H1 (cell line): ENCODE measurements around the gene ADAMTS13. TPM values are rescaled to one million over a fixed set of nuclear protein-coding genes. Genes with fewer than 3 reads are reported as not detected.

Source experiments
- CTCF ChIA-PET: fragments of 300-600 bp; sonication (Branson Sonifier 250); formaldehyde crosslinking; loops from one replicate; lab custom pipeline; 2021; ENCODE audit not compliant: partially characterized antibody; lab: Charles Lee
- POLR2A ChIA-PET: fragments of 300-600 bp; sonication (Branson Sonifier 250); formaldehyde crosslinking; loops from one replicate; lab custom pipeline; 2021; ENCODE audit warnings: inconsistent platforms; ENCODE audit not compliant: partially characterized antibody; lab: Charles Lee
- DNase-seq, 2 experiments: peaks; one replicate each; pipeline versions ENCODE4 v3.0.0 to v3.0.0-alpha.2; 2010 to 2022; ENCODE audit warnings: low spot score in 2 of 2, low read depth in 1 of 2, mixed read lengths in 1 of 2
- FAIRE-seq: peaks from 2 replicates; lab custom pipeline; 2011; peaks lifted over from hg19 to GRCh38; lab: Jason Lieb, UNC
- H2AFZ ChIP-seq: 2 replicates; pipeline ENCODE4 v1.8.1; 2012; ENCODE audit warnings: low read length, inconsistent platforms
- H2AK5ac ChIP-seq: 2 replicates; pipeline ENCODE4 v1.6.1; 2013; ENCODE audit warnings: low read depth, low read length
- H2BK120ac ChIP-seq: replicated peaks from 2 replicates; pipeline ENCODE3; 2013; ENCODE audit warnings: low read depth, low read length, inconsistent platforms
- H2BK12ac ChIP-seq: 2 replicates; pipeline ENCODE4 v1.6.1; 2013; ENCODE audit warnings: low read depth, low read length
- H2BK15ac ChIP-seq: 2 replicates; pipeline ENCODE4 v1.6.1; 2013; ENCODE audit warnings: low read length
- H2BK20ac ChIP-seq: 2 replicates; pipeline ENCODE4 v1.6.1; 2013; ENCODE audit warnings: low read length
- H2BK5ac ChIP-seq: 2 replicates; pipeline ENCODE4 v1.6.1; 2013; ENCODE audit warnings: low read depth, low read length
- H3K14ac ChIP-seq: 2 replicates; pipeline ENCODE4 v1.6.1; 2013; ENCODE audit warnings: inconsistent platforms; ENCODE audit not compliant: insufficient read length
- H3K18ac ChIP-seq: 2 replicates; pipeline ENCODE4 v1.6.1; 2013; ENCODE audit warnings: low read length; ENCODE audit errors: extremely low read depth
- H3K23ac ChIP-seq: 2 replicates; pipeline ENCODE4 v1.6.1; 2013; ENCODE audit warnings: inconsistent platforms; ENCODE audit not compliant: insufficient read length
- H3K23me2 ChIP-seq: 2 replicates; pipeline ENCODE4 v1.6.1; 2013; ENCODE audit warnings: low read depth, low read length
- H3K27ac ChIP-seq: 2 replicates; pipeline ENCODE4 v1.6.1; 2011; ENCODE audit warnings: low read depth, low read length, inconsistent platforms
- H3K27me3 ChIP-seq, 4 experiments: replicated peaks in 1 of 4; 1 replicate in 1 of 4; 2 replicates in 3 of 4; pipeline versions ENCODE4 v1.6.1 to v1.8.1; 2011 to 2013; ENCODE audit warnings: low read length in 3 of 4, mild to moderate bottlenecking in 3 of 4, inconsistent platforms in 2 of 4, mixed read lengths in 2 of 4, moderate library complexity in 1 of 4; ENCODE audit not compliant: control insufficient read depth in 3 of 4, insufficient read depth in 3 of 4; ENCODE audit errors: extremely low read depth in 1 of 4
- H3K36me3 ChIP-seq, 4 experiments: 2 replicates each; pipeline versions ENCODE4 v1.6.1 to v1.8.1; 2011 to 2013; ENCODE audit warnings: mild to moderate bottlenecking in 4 of 4, low read length in 3 of 4, moderate library complexity in 2 of 4, control low read depth in 1 of 4, inconsistent platforms in 1 of 4; ENCODE audit not compliant: insufficient read depth in 4 of 4, control insufficient read depth in 2 of 4
- H3K4ac ChIP-seq: replicated peaks from 2 replicates; pipeline ENCODE3; 2013; ENCODE audit warnings: low read length, low read depth, mixed read lengths, inconsistent platforms; ENCODE audit not compliant: insufficient read length
- H3K4me1 ChIP-seq, 4 experiments: replicated peaks in 1 of 4; 1 replicate in 1 of 4; 2 replicates in 3 of 4; pipeline versions ENCODE4 v1.6.1 to v1.8.1; 2011 to 2013; ENCODE audit warnings: low read length in 3 of 4, inconsistent platforms in 2 of 4, mixed read lengths in 1 of 4; ENCODE audit not compliant: insufficient read depth in 4 of 4, control insufficient read depth in 3 of 4
- H3K4me2 ChIP-seq, 2 experiments: 2 replicates each; pipeline versions ENCODE4 v1.6.1 to v1.8.1; 2011 to 2013; ENCODE audit warnings: low read depth in 2 of 2, low read length in 2 of 2, control low read depth in 1 of 2, inconsistent platforms in 1 of 2, mild to moderate bottlenecking in 1 of 2; ENCODE audit not compliant: insufficient read depth in 1 of 2
- H3K4me3 ChIP-seq, 4 experiments: fragments of 200-600, 300-600 bp in 1 of 4; sonication (generic), shearing (Covaris generic), sonication (Bioruptor Twin) in 1 of 4; 2 replicates each; pipeline versions ENCODE4 v1.5.1 to v1.8.1; 2011 to 2016; ENCODE audit warnings: low read length in 4 of 4, low read depth in 3 of 4, control low read depth in 2 of 4, inconsistent platforms in 2 of 4, mild to moderate bottlenecking in 2 of 4, mixed read lengths in 1 of 4, moderate library complexity in 1 of 4; ENCODE audit not compliant: insufficient read depth in 2 of 4; ENCODE audit errors: extremely low read depth in 1 of 4
- H3K56ac ChIP-seq: replicated peaks from 2 replicates; pipeline ENCODE3; 2013; ENCODE audit warnings: low read depth, mild to moderate bottlenecking, mixed read lengths, low read length, inconsistent platforms; ENCODE audit not compliant: insufficient read length
- H3K79me1 ChIP-seq: 2 replicates; pipeline ENCODE4 v1.6.1; 2013; ENCODE audit warnings: low read depth, low read length, control low read depth
- H3K79me2 ChIP-seq, 2 experiments: 2 replicates each; pipeline versions ENCODE4 v1.6.1 to v1.8.1; 2012 to 2013; ENCODE audit warnings: low read length in 2 of 2, mild to moderate bottlenecking in 2 of 2, inconsistent platforms in 1 of 2; ENCODE audit not compliant: insufficient read depth in 2 of 2, control insufficient read depth in 1 of 2
- H3K9ac ChIP-seq, 4 experiments: replicated peaks in 1 of 4; 1 replicate in 1 of 4; 2 replicates in 3 of 4; pipeline versions ENCODE4 v1.6.1 to v1.8.1; 2011 to 2013; ENCODE audit warnings: low read depth in 3 of 4, low read length in 3 of 4, control low read depth in 2 of 4, mild to moderate bottlenecking in 2 of 4, moderate library complexity in 2 of 4, inconsistent platforms in 1 of 4; ENCODE audit errors: extremely low read depth in 1 of 4
- H3K9me3 ChIP-seq, 2 experiments: 2 replicates each; pipeline versions ENCODE4 v1.6.1 to v1.8.1; 2012 to 2013; ENCODE audit warnings: mild to moderate bottlenecking in 2 of 2, moderate library complexity in 2 of 2, control low read depth in 1 of 2, inconsistent platforms in 1 of 2, low read depth in 1 of 2, low read length in 1 of 2, mixed read lengths in 1 of 2; ENCODE audit not compliant: insufficient read depth in 2 of 2
- H4K20me1 ChIP-seq, 2 experiments: replicated peaks in 1 of 2; 2 replicates each; pipeline versions ENCODE3 to v1.8.1; 2011 to 2013; ENCODE audit warnings: inconsistent platforms in 2 of 2, low read length in 2 of 2, mild to moderate bottlenecking in 1 of 2; ENCODE audit not compliant: insufficient read depth in 2 of 2, control insufficient read depth in 1 of 2
- H4K5ac ChIP-seq: 2 replicates; pipeline ENCODE4 v1.6.1; 2013; ENCODE audit warnings: low read length, low read depth, mixed read lengths, inconsistent platforms; ENCODE audit not compliant: insufficient read length
- H4K8ac ChIP-seq: 2 replicates; pipeline ENCODE4 v1.8.0; 2013; ENCODE audit warnings: mild to moderate bottlenecking, moderate library complexity, low read length, inconsistent platforms; ENCODE audit not compliant: insufficient read depth; ENCODE audit errors: extremely low read depth
- H4K91ac ChIP-seq: replicated peaks from 2 replicates; pipeline ENCODE3; 2013; ENCODE audit warnings: low read length, mixed read lengths, inconsistent platforms; ENCODE audit not compliant: insufficient read length
- WGBS, 2 experiments: shearing (Covaris generic) in 1 of 2; methylation state at CpG; one replicate each; pipeline versions ENCODE4 v1.1.6 to v1.1.7; 2013 to 2015; ENCODE audit warnings: low lambda C conversion rate in 2 of 2, mixed read lengths in 2 of 2, inconsistent platforms in 1 of 2, low coverage in 1 of 2, missing lambda C conversion rate in 1 of 2; ENCODE audit not compliant: insufficient replicate concordance in 2 of 2, insufficient coverage in 1 of 2, insufficient read length in 1 of 2; ENCODE audit errors: extremely low coverage in 1 of 2, missing lambda C conversion rate in 1 of 2; 5-methylcytosine and 5-hydroxymethylcytosine counted together
- polyA plus RNA-seq, 7 experiments: library from polyadenylated mRNA; depleted of rRNA in 3 of 7; stranded (reverse) in 5 of 7; unstranded in 2 of 7; fragments of >200 nt in 5 of 7; fragments of 200-250 nt in 2 of 7; gene quantifications; 1 replicate in 5 of 7; 2 replicates in 1 of 7; 4 replicates in 1 of 7; pipeline versions ENCODE4 v1.2.1 to v1.2.3, GENCODE V29; 2011 to 2013; ENCODE audit warnings: missing spikeins in 2 of 7, mixed read lengths in 2 of 7
- total RNA-seq: library from RNA; stranded (reverse); fragmentation: NEBNext Ultra II Directional; extraction: Animal tissue kit (Norgen Biotek cat#: 25700); gene quantifications from 2 replicates; pipeline ENCODE4 v1.2.1, GENCODE V29; 2021

ADAMTS13 gene
- total and polyA plus RNA-seq, 2 of the 8 experiments (the other 6 are each of a cell fraction or from before 2014, with no cell fraction given), result 4.4 to 5.8 TPM

- Histone ChIP-seq H2BK120ac (no peak within 1 kb of the TSS), H3K79me2 (peaks cover 0 to 38% of the 10 kb centered on the region in 2 experiments; a peak in 2 of 4 replicates), H2AFZ (no peak within 1 kb of the TSS), H4K5ac (peak within 1 kb of the TSS; percentile 89), H3K4me3 (peak within 1 kb of the TSS; percentile 83 to 96 (median 92)), H2BK12ac (no peak within 1 kb of the TSS), H3K36me3 (peaks cover 2 to 29% (median 14%) of the 10 kb centered on the region in 4 experiments), H2AK5ac (no peak within 1 kb of the TSS), H2BK5ac (peak within 1 kb of the TSS; percentile 86), H2BK15ac (no peak within 1 kb of the TSS), H3K27ac (peak within 1 kb of the TSS; percentile 92), H3K27me3 (no peaks in the 10 kb centered on the region; a peak in 1 of 7 replicates), H3K4me2 (peak within 1 kb of the TSS; percentile 68 to 76), H3K56ac (peak within 1 kb of the TSS; percentile 85), H3K9ac (peak within 1 kb of the TSS; percentile 65 to 89 (median 70)), H3K4me1 (peaks cover 0 to 20% (median 5%) of the 10 kb centered on the region in 4 experiments; a peak in 4 of 7 replicates), H2BK20ac (no peak within 1 kb of the TSS), H3K4ac (no peak within 1 kb of the TSS), H3K9me3 (no peaks in the 10 kb centered on the region), H4K8ac (peak within 1 kb of the TSS; percentile 99), H3K23ac (no peak within 1 kb of the TSS), H3K18ac (peak within 1 kb of the TSS; percentile 98), H3K14ac (no peak within 1 kb of the TSS), H3K79me1 (peaks cover 21% of the 10 kb centered on the region), H4K91ac (peak within 1 kb of the TSS; percentile 73), H3K23me2 (peaks cover 4% of the 10 kb centered on the region), H4K20me1 (peaks cover 0 to 13% of the 10 kb centered on the region in 2 experiments)
- CTCF ChIA-PET, result interaction anchor here (0.6 to 2.3 kb wide), 10 partner anchors 10 to 632 kb away, joined by 3 to 12 read pairs (median 5); no protein-coding TSS in a partner anchor
- POLR2A ChIA-PET, result interaction anchor here (0.6 to 5.2 kb wide), 18 partner anchors 8 to 71 kb away, joined by 3 to 31 read pairs (median 4); partner anchors contain the start of genes CACFD1, MED22, RPL7A and SLC2A6
- peak; percentile 86 to 95 for DNase-seq
- WGBS, 2 experiments, result 3% methylated on average over 48 of the region's 75 CpGs; no CpG with 5 or more reads in 1 of the 2 experiments
- FAIRE-seq, result no peak
Observed at GRCh38 chr9:133417541-133418461, 4.4 kb upstream of the ADAMTS13 start, which contains the start of gene REXO4. Gene REXO4 (minus strand): TSS chr9:133418010. CDS start chr9:133417844, 166 bp downstream.
